CD4-positive, alpha-beta T cell (primary cell): ENCODE data around the gene MPV17L2. TPM values are rescaled to one million over a fixed set of nuclear protein-coding genes. Genes with fewer than 3 reads are reported as not detected.
A peak's percentile ranks its signal among the peaks of the same experiment; 100 is the strongest.

Experiments used
- ATAC-seq: fragments of 200-7000 bp; cut with Tn5 transposase; one replicate; pipeline ENCODE4 v1.10.0; 2022; ENCODE audit warnings: mild to moderate bottlenecking; ENCODE audit not compliant: poor library complexity
- CTCF ChIA-PET: fragments of 350-600 bp; sonication (Branson Sonifier 250); formaldehyde crosslinking; loops from one replicate; lab custom pipeline; 2021; ENCODE audit warnings: antibody characterized with exemption, inconsistent platforms; lab: Charles Lee
- POLR2A ChIA-PET: fragments of 350-600 bp; sonication (Branson Sonifier 250); formaldehyde crosslinking; loops from one replicate; lab custom pipeline; 2021; ENCODE audit warnings: antibody characterized with exemption, inconsistent platforms; lab: Charles Lee
- DNase-seq, 14 experiments: peaks; one replicate each; pipeline ENCODE4 v3.0.0-alpha.2; 2013 to 2020; ENCODE audit warnings: mixed read lengths in 2 of 14
- H3K27ac ChIP-seq, 2 donors: one replicate each; pipeline versions ENCODE4 v1.5.1 to v1.7.0; 2013; ENCODE audit warnings: low read length in 2 of 2, low read depth in 1 of 2, mild to moderate bottlenecking in 1 of 2
- H3K27me3 ChIP-seq, 2 experiments: 1 replicate in 1 of 2; 2 replicates in 1 of 2; pipeline versions ENCODE4 v1.6.1 to v1.7.0; 2013; ENCODE audit warnings: low read length in 2 of 2, control low read depth in 1 of 2, mild to moderate bottlenecking in 1 of 2, moderate library complexity in 1 of 2; ENCODE audit not compliant: insufficient read depth in 2 of 2, control insufficient read depth in 1 of 2
- H3K36me3 ChIP-seq: one replicate; pipeline ENCODE4 v1.6.1; 2013; ENCODE audit warnings: low read length, control low read depth; ENCODE audit not compliant: insufficient read depth
- H3K4me1 ChIP-seq: one replicate; pipeline ENCODE4 v1.6.1; 2013; ENCODE audit warnings: low read length, control low read depth; ENCODE audit not compliant: insufficient read depth
- H3K4me3 ChIP-seq: one replicate; pipeline ENCODE4 v1.5.1; 2013; ENCODE audit warnings: mild to moderate bottlenecking, low read length, moderate library complexity
- H3K9me3 ChIP-seq, 2 experiments: 1 replicate in 1 of 2; 2 replicates in 1 of 2; pipeline versions ENCODE4 v1.6.1 to v1.7.0; 2013; ENCODE audit warnings: low read length in 2 of 2, mild to moderate bottlenecking in 2 of 2, control low read depth in 1 of 2, moderate library complexity in 1 of 2; ENCODE audit not compliant: control insufficient read depth in 1 of 2, insufficient read depth in 1 of 2
- H3K27ac Mint-ChIP-seq: one replicate; pipeline ENCODE4 v1.8.0; 2020; ENCODE audit warnings: mixed read lengths
- H3K27me3 Mint-ChIP-seq: one replicate; pipeline ENCODE4 v1.8.0; 2021; ENCODE audit warnings: mixed read lengths
- H3K36me3 Mint-ChIP-seq: one replicate; pipeline ENCODE4 v1.8.0; 2021; ENCODE audit warnings: low read depth, mixed read lengths
- H3K4me1 Mint-ChIP-seq: one replicate; pipeline ENCODE4 v1.8.0; 2021; ENCODE audit warnings: low read depth, mixed read lengths
- H3K4me3 Mint-ChIP-seq: one replicate; pipeline ENCODE4 v1.8.0; 2020; ENCODE audit warnings: mild to moderate bottlenecking, mixed read lengths
- H3K9me3 Mint-ChIP-seq: one replicate; pipeline ENCODE4 v1.8.0; 2020; ENCODE audit warnings: mixed read lengths
- intact Hi-C, 2 experiments: fragments of 100-400 bp; cut with DNase I in 1 of 2; cut with micrococcal nuclease in 1 of 2; formaldehyde crosslinking; loops; one replicate each; pipeline versions ENCODE4 v1.15.1 to v1.9.0; 2023 to 2025; cut with DNase I, micrococcal nuclease
- total RNA-seq, 174 experiments: library from RNA in 2 of 174; stranded (reverse) in 2 of 174; gene quantifications; one replicate each; pipeline ENCODE4 v1.2.3 and lab custom pipeline; 2021 to 2026
- TF ChIP-seq, protein P1 (sequence below): fragments of 200-600 bp; IDR thresholded peaks from one replicate; pipeline ENCODE4 v1.8.0; 2022; ENCODE audit warnings: antibody characterized with exemption, mild to moderate bottlenecking

MPV17L2 gene
- total RNA-seq, 2 experiments from 2014 or later, result 2.8 to 3.9 TPM

DNA sequence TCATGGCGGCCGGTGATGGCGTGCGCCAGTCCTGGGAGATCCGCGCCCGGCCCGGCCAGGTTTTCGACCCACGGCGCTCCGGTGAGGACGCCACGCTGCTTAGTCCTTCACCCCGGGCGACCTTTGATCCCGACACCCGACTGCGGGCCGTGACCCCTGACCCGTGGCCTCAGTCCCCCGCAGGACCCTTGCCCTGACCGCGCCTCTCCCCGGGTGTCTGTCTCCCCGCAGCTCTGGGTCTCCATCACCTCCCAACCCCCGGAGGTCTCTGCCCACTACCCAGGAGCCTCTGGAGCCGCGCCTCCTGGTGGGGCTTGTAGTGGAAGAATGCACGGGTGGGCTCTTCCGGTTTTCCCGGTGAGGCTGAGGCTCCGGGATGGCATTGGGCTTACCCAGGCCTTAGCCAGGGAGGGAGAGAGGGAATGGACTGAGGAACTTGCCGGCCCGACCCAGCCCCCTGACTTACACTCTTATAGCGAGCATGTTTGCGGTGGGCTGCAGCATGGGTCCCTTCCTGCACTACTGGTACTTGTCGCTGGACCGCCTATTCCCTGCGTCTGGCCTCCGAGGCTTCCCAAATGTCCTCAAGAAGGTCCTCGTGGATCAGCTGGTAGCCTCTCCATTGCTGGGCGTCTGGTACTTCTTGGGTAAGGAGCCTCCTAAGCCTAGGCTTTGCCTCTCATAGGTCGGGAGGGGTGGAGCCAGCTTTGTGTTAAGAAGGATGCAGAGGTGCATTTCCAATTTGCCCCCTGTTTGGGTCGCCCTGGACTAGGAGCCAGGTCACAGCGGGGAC is 566 bp downstream of the MPV17L2 start:
- no peaks in the 10 kb centered on the region for H3K27me3 Mint-ChIP-seq
- Histone ChIP-seq H3K4me1 (peaks cover 30% of the 10 kb centered on the region), H3K4me3 (peak overlapping the region; percentile 92), H3K27me3 (no peaks in the 10 kb centered on the region), H3K9me3 (no peaks in the 10 kb centered on the region), H3K27ac (peak overlapping the region; percentile 60 to 67), H3K36me3 (peaks cover 27% of the 10 kb centered on the region)
- peak in 1 of 14 experiments; percentile 12 for DNase-seq
- peaks cover 24% of the 10 kb centered on the region for H3K36me3 Mint-ChIP-seq
- H3K4me1 Mint-ChIP-seq, result peaks cover 29% of the 10 kb centered on the region
- TF ChIP-seq, protein P1, sequence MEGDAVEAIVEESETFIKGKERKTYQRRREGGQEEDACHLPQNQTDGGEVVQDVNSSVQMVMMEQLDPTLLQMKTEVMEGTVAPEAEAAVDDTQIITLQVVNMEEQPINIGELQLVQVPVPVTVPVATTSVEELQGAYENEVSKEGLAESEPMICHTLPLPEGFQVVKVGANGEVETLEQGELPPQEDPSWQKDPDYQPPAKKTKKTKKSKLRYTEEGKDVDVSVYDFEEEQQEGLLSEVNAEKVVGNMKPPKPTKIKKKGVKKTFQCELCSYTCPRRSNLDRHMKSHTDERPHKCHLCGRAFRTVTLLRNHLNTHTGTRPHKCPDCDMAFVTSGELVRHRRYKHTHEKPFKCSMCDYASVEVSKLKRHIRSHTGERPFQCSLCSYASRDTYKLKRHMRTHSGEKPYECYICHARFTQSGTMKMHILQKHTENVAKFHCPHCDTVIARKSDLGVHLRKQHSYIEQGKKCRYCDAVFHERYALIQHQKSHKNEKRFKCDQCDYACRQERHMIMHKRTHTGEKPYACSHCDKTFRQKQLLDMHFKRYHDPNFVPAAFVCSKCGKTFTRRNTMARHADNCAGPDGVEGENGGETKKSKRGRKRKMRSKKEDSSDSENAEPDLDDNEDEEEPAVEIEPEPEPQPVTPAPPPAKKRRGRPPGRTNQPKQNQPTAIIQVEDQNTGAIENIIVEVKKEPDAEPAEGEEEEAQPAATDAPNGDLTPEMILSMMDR, result no peak
- H3K27ac Mint-ChIP-seq, result peak overlapping the region; percentile 81
- H3K9me3 Mint-ChIP-seq, result no peaks in the 10 kb centered on the region
- intact Hi-C loops, result loop anchor here (1.0 to 5.0 kb wide), 4 partner anchors 11 to 134 kb away; partner anchors contain the start of genes PIK3R2 (in 1 of the 2) and RAB3A (in 1 of the 2)
- peak overlapping the region; percentile 90 for H3K4me3 Mint-ChIP-seq
- ChIA-PET POLR2A (interaction anchor here (0.6 to 4.3 kb wide), 29 partner anchors 10 to 400 kb away, joined by 3 to 73 read pairs (median 4); partner anchors contain the start of genes CCDC124, IFI30, IQCN and JUND), CTCF (interaction anchor here (1.0 to 4.6 kb wide), 7 partner anchors 11 to 195 kb away, joined by 3 to 51 read pairs (median 6); partner anchors contain the start of genes PIK3R2 and RAB3A)
- no peak for ATAC-seq

DNA sequence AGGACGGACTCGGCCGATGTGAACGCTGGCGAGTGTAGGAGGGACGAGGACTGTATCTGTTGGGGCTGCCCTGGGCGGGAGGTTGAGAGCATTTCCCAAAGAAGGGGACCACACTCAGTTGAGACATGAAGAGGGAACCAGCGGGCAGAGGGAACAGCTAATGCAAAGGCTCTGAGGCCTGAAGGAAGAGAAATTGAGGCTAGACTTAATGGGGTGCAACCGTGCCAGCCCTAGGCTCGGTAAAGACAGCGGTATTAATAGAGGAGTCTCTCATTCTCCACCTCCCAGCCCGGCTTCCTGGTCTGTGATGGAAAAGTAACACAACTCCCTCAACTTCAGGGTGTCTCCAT is 1.1 kb downstream of the MPV17L2 start:
- DNase-seq (no peak), ATAC-seq (no peak)
- Mint-ChIP-seq H3K36me3 (peaks cover 30% of the 10 kb centered on the region), H3K4me3 (peak overlapping the region; percentile 90), H3K27me3 (no peaks in the 10 kb centered on the region), H3K27ac (peak overlapping the region; percentile 81), H3K4me1 (peaks cover 29% of the 10 kb centered on the region), H3K9me3 (no peaks in the 10 kb centered on the region)
- Histone ChIP-seq H3K27ac (no peak overlapping the region), H3K36me3 (peaks cover 28% of the 10 kb centered on the region), H3K27me3 (no peaks in the 10 kb centered on the region), H3K9me3 (no peaks in the 10 kb centered on the region), H3K4me1 (peaks cover 30% of the 10 kb centered on the region), H3K4me3 (peak overlapping the region; percentile 92)
- CTCF ChIA-PET, result interaction anchor here (0.8 to 3.2 kb wide), 2 partner anchors 10 to 57 kb away, joined by 3 to 21 read pairs; partner anchors contain the start of gene RAB3A
- intact Hi-C loops, result loop anchor here (5.0 kb wide), 3 partner anchors 42 to 133 kb away; partner anchors contain the start of gene PIK3R2 (in 1 of the 2)
- TF ChIP-seq, protein P1, result no peak
- POLR2A ChIA-PET, result interaction anchor here (0.9 to 4.3 kb wide), 4 partner anchors 11 to 86 kb away, joined by 3 to 73 read pairs (median 3); partner anchors contain the start of genes IFI30 and JUND

DNA sequence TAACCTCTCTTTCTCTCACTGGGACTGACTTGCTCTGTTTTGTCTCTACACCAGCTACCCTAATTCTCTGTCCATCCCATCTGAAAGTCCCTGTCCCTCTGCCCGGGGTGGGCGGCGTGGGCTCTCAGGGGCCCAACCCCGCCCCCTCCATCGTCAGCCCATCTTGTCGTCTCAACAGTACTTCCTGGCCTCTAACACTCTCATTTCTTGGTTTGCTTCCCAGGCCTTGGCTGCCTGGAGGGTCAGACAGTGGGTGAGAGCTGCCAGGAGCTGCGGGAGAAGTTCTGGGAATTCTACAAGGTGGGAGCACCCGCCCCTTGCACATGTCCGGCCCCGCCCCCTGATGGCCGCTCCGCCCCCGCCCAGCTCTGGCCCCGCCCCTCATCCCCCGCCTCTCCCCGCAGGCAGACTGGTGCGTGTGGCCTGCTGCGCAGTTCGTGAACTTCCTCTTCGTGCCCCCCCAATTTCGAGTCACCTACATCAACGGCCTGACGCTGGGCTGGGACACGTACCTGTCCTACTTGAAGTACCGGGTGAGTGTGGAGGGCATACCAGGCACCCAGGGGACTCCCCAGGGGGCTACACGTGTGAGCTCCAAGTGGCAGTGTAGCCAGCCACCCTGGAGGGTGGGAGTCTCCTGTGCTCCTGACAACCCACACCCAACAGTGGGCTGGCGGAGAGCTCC is 1.7 kb downstream of the MPV17L2 start:
- no peak overlapping the region for H3K27ac ChIP-seq
- H3K9me3 Mint-ChIP-seq, result no peaks in the 10 kb centered on the region
- TF ChIP-seq, protein P1, result no peak
- peak in 9 of 14 experiments; percentile 10 to 69 (median 36) for DNase-seq
- H3K4me1 Mint-ChIP-seq, result peaks cover 29% of the 10 kb centered on the region
- ChIA-PET POLR2A (interaction anchor here (0.5 to 4.3 kb wide), 5 partner anchors 9 to 217 kb away, joined by 3 to 73 read pairs (median 3); partner anchors contain the start of genes JUND and RAB3A), CTCF (interaction anchor here (0.8 to 3.2 kb wide), 2 partner anchors 10 to 57 kb away, joined by 3 to 21 read pairs; partner anchors contain the start of gene RAB3A)
- H3K4me1 ChIP-seq, result peaks cover 30% of the 10 kb centered on the region
- no peaks in the 10 kb centered on the region for H3K27me3 Mint-ChIP-seq
- H3K9me3 ChIP-seq, result no peaks in the 10 kb centered on the region
- intact Hi-C loops, result loop anchor here (5.0 kb wide), 3 partner anchors 42 to 133 kb away; partner anchors contain the start of gene PIK3R2 (in 1 of the 2)
- H3K27me3 ChIP-seq, result no peaks in the 10 kb centered on the region
- H3K36me3 Mint-ChIP-seq, result peaks cover 36% of the 10 kb centered on the region
- ATAC-seq, result no peak
- H3K4me3 Mint-ChIP-seq, result peak overlapping the region; percentile 90
- peak overlapping the region; percentile 39 for H3K27ac Mint-ChIP-seq
- no peak overlapping the region for H3K4me3 ChIP-seq
- H3K36me3 ChIP-seq, result peaks cover 28% of the 10 kb centered on the region
